Brain microvascular endothelial cell (primary cell): ENCODE measurements around the gene SPCS3.
A peak's percentile ranks its signal among the peaks of the same experiment; 100 is the strongest.

Experiments
- DNase-seq: peaks from one replicate; pipeline ENCODE4 v3.0.0-alpha.2; 2020
- H3K27ac ChIP-seq: fragments of 250-450 bp; sonication (Bioruptor Pico); 2 replicates; pipeline ENCODE4 v1.5.1; 2020; ENCODE audit warnings: mild to moderate bottlenecking, moderate library complexity
- H3K27me3 ChIP-seq: fragments of 250-450 bp; sonication (Bioruptor Pico); replicated peaks from 2 replicates; pipeline ENCODE4 v1.5.1; 2020; ENCODE audit warnings: mild to moderate bottlenecking
- H3K36me3 ChIP-seq: fragments of 250-450 bp; sonication (Bioruptor Pico); replicated peaks from 2 replicates; pipeline ENCODE4 v1.5.1; 2020; ENCODE audit warnings: mild to moderate bottlenecking
- H3K4me3 ChIP-seq: 2 replicates; pipeline ENCODE4 v1.5.1; 2011; ENCODE audit warnings: low read depth, mild to moderate bottlenecking, control low read depth, low read length, moderate library complexity
- in situ Hi-C: cut with HindIII; loops from 2 replicates; pipeline ENCODE4 v1.10.0; 2017; ENCODE audit warnings: low sequenced_read_pairs, low pct_ligation_motif_present
- TF ChIP-seq, protein P1 (sequence below): IDR thresholded peaks from 2 replicates; pipeline ENCODE4 v1.5.1; 2011; ENCODE audit warnings: low read depth, mild to moderate bottlenecking, moderate library complexity, low read length, control low read depth, inconsistent platforms; ENCODE audit errors: missing control alignments

Gene SPCS3

GRCh38 chr4:176306837-176307665 lies 12.7 kb upstream of the SPCS3 start:
- Histone ChIP-seq H3K27me3 (no peaks in the 10 kb centered on the region), H3K36me3 (no peaks in the 10 kb centered on the region), H3K4me3 (no peak overlapping the region), H3K27ac (no peak overlapping the region)
- in situ Hi-C loops, result no loop called here
- DNase-seq, result no peak
- TF ChIP-seq, protein P1, sequence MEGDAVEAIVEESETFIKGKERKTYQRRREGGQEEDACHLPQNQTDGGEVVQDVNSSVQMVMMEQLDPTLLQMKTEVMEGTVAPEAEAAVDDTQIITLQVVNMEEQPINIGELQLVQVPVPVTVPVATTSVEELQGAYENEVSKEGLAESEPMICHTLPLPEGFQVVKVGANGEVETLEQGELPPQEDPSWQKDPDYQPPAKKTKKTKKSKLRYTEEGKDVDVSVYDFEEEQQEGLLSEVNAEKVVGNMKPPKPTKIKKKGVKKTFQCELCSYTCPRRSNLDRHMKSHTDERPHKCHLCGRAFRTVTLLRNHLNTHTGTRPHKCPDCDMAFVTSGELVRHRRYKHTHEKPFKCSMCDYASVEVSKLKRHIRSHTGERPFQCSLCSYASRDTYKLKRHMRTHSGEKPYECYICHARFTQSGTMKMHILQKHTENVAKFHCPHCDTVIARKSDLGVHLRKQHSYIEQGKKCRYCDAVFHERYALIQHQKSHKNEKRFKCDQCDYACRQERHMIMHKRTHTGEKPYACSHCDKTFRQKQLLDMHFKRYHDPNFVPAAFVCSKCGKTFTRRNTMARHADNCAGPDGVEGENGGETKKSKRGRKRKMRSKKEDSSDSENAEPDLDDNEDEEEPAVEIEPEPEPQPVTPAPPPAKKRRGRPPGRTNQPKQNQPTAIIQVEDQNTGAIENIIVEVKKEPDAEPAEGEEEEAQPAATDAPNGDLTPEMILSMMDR, result no peak

DNA sequence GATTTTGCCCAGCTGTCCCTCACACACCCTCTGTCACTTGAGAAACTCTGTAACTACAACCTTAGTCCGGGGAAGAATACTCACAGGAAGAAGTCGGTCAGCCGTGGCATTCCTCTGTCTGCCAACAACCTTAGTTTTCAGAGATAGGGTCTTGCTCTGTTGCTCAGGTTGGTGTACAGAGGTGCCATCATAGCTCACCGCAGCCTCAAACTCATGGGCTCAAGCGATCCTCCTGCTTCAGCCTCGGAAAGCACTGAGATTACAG lies 12.2 kb upstream of the SPCS3 start:
- in situ Hi-C loops, result no loop called here

DNA sequence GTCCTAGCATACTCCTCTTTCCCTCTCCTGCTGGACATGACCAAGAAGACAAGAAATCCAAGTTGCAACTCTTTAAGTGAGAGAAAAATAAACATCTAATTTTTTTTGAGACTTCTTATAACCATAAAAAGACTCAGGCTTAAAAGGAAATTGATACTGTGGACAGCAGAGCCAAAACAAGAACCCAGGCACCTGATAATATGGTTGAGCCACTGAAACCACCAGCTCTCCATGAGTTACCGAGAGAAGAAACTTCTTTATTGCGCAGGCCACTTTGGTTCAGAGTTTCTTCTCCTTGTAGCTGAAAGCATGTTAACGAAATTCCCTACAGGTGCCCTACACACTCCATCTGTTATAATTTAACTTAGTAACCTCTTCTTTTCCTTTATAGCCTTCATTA lies 11.3 kb upstream of the SPCS3 start:
- H3K27me3 ChIP-seq, result no peaks in the 10 kb centered on the region
- in situ Hi-C loops, result no loop called here
- H3K36me3 ChIP-seq, result no peaks in the 10 kb centered on the region
- TF ChIP-seq, protein P1, result no peak
- H3K4me3 ChIP-seq, result no peak overlapping the region
- DNase-seq, result no peak
- H3K27ac ChIP-seq, result no peak overlapping the region

More for the DNA sequence above, 12.2 kb upstream of the SPCS3 start:
- Histone ChIP-seq H3K36me3 (no peaks in the 10 kb centered on the region), H3K27ac (no peak overlapping the region), H3K27me3 (no peaks in the 10 kb centered on the region), H3K4me3 (no peak overlapping the region)
- TF ChIP-seq, protein P1, result no peak
- no peak for DNase-seq

- DNase-seq, result no peak
- in situ Hi-C loops, result no loop called here
- no peaks in the 10 kb centered on the region for H3K27me3 ChIP-seq
- no peak overlapping the region for H3K27ac ChIP-seq
- TF ChIP-seq, protein P1, result no peak
- no peak overlapping the region for H3K4me3 ChIP-seq
- no peaks in the 10 kb centered on the region for H3K36me3 ChIP-seq
Measured at GRCh38 chr4:176309046-176309445, 10.7 kb upstream of the SPCS3 start.

DNA sequence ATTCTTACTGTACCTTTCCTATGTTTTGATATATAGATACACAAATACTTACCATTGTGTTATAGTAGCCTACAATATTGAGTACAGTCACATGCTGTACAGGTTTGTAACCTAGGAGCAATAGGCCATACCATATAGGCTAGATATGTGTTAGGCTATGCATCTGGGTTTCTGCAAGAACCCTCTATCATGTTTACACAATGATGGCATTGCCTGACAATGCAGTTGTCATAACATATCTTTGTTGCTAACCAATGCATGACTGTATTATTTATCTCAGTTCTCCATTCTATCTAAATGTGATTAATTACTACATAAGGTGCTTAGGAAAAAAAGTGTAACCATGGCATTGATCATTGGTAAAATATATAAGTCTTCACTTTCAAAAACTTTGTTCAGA lies 10.0 kb upstream of the SPCS3 start:
- in situ Hi-C loops, result no loop called here
- TF ChIP-seq, protein P1, result no peak
- no peak overlapping the region for H3K4me3 ChIP-seq
- no peak overlapping the region for H3K27ac ChIP-seq
- DNase-seq, result peak; percentile 62
- H3K36me3 ChIP-seq, result no peaks in the 10 kb centered on the region
- no peaks in the 10 kb centered on the region for H3K27me3 ChIP-seq
